Dermis lymphatic vessel endothelial cell (primary cell): ENCODE measurements around the gene PISD. TPM values are rescaled to one million over a fixed set of nuclear protein-coding genes. Genes with fewer than 3 reads are reported as not detected.

Source experiments
- total RNA-seq: library from RNA; depleted of rRNA; stranded (reverse); fragments of >200 nt; gene quantifications from 2 replicates; pipeline ENCODE4 v1.2.1, GENCODE V29; 2014

PISD gene
- total RNA-seq = 23.6 and 24.2 TPM in 2 replicates

GRCh38 chr22:31661851-31662667 is at the start of gene PISD:
Gene PISD (minus strand): TSS chr22:31662215. CDS start chr22:31662208, 7 bp downstream.

Other genes starting within 250 kb of the PISD start
- gene EIF4ENIF1, start 172.4 kb downstream of the PISD start, total RNA-seq = 10.4 TPM in 2 replicates
- gene SFI1, start 165.7 kb downstream of the PISD start, total RNA-seq = 12.0 and 15.0 TPM in 2 replicates
- gene PRR14L, start 87.9 kb upstream of the PISD start, total RNA-seq = 19.9 and 20.6 TPM in 2 replicates
- gene DEPDC5, start 91.8 kb upstream of the PISD start, total RNA-seq = 7.5 and 8.9 TPM in 2 replicates